Measurements from ENCODE around the gene OR52B4.
"Not testable (repeated sequence)": the region's sequence is repeated elsewhere in the genome, so short reads cannot be mapped to it uniquely, and the experiment has no call there.

The OR52B4 gene

GRCh38 chr11:4368286-4368685 lies at the start of gene OR52B4:
TSS of gene OR52B4 (minus strand) at chr11:4368386. CDS start at chr11:4368295, 91 bp downstream.
- DNase-seq, result no peak

DNA sequence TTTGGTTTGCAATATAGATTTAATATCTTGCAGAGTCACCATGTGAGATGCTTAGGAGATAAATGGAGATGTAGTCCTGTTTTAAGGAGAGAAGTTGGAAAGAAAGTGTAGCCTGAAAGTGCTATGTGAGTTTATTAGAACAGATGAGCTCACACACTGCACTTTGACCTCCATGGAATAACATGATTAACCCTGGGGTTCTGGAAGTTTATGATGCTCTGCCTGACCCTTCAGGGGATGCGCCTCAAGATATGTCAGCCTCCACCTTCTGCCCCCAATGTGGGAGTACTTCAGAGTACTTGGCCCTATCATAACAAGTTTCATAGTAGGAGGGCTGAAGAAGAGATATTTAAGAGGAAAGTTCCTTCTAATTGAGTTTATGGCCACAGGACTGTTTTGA lies 48.6 kb upstream of the OR52B4 start:
- no peak for DNase-seq

DNA sequence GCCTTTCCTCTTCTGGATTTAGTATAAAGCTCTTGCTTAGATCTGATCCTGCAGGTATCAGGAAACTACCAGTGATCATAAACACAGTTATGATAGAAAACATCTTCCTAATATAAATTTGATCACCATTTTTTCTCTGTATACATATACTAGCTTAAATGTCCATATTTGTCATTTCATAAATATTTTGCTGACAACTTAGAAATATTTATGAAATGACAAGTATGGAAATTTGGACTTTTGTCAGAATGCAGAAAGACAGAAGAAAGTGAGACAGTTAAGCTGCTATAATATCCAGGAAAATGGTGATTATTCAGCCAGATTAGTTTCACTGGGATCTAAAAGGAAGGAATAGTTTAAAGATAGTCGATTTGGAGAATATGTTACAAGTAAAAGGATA lies 48.1 kb upstream of the OR52B4 start:
- DNase-seq, result no peak

DNA sequence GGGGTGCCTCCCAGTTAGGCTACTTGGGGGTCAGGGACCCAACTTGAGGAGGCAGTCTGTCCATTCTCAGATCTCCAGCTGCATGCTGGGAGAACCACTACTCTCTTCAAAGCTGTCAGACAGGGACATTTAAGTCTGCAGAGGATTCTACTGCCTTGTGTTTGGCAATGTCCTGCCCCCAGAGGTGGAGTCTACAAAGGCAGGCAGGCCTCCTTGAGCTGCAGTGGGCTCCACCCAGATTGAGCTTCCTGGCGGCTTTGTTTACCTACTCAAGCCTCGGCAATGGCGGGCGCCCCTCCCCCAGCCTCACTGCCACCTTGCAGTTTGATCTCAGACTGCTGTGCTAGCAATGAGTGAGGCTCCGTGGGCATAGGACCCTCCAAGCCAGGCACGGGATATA lies 38.0 kb upstream of the OR52B4 start:
- not testable (repeated sequence) for DNase-seq

DNA sequence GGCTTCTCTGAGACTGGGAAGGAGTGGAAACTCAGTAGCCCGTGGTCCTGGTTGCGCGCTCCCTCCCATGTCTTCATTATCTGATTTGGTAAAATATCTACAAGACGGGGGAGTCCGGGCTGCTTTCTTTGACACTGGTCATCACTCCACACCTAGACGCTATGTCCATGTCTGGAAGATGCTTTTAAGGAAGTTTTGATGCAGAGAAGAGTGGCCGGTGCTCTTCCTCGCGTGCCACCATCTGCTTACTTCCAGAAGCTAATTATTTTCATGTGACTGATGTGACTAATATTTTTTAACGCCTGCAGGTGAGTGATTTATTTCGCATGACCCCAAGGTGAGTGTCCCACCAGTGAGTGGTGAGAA lies 25.7 kb upstream of the OR52B4 start:
- no peak for DNase-seq

DNA sequence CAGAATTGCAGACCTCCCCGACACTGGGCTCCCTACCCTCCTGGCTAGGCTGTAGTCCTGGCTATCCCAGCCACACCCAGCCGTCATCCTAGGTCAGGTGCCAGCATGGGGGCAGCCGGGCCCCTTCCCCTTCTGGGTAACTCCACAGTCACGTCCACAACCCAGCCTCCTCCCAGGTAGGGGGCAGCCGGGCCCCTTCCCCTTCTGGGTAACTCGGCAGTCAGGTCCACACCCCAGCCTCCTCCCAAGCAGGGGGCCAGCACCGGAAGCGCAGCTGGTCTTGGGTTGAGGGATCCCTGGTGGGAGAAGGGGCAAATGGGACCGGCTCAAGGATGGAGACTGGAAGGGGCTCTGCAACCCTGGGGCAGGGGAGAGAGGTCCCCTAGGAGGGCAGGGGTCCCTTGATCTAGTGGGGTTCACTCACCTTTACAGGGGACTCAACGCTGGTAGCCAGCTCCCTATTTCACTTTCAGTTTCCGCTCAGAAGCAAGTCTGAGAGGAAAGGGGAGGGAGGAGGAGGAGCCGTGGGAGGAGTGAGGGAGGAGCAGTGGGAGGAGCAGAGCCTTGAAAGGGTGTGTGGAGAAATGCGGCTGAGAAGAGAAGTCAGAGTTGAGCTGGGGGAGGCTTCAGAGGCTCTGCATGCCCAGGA lies 25.1 kb upstream of the OR52B4 start, which contains the start of gene TRIM21:
TRIM21 (minus strand) TSS at position 494 of the 649 bp plus-strand sequence. CDS start 3,293 bp downstream, outside the sequence.
- DNase-seq, result peak in 13 of 14 donors; percentile 5 to 64 (median 47)

DNA sequence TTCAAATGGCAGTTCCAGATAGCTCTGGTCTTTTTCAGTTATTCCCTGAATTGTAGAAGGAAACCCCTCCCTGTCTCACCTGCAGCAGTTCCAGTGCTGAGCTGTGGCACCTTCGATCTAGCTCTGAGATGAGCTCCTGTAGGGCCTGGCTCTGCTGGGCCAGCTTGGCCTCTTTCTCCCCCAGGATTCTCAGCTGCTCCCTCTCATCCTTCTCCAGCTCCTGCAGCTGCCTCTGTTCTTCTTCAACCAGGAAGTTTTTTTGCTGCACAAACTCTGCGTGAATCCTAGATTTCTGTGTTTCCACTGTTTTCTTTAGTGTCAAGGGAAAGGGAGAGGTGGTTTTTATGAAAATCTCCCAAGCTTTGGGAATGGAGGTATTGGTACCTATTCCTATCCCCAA lies 20.0 kb upstream of the OR52B4 start:
- no peak for DNase-seq

DNA sequence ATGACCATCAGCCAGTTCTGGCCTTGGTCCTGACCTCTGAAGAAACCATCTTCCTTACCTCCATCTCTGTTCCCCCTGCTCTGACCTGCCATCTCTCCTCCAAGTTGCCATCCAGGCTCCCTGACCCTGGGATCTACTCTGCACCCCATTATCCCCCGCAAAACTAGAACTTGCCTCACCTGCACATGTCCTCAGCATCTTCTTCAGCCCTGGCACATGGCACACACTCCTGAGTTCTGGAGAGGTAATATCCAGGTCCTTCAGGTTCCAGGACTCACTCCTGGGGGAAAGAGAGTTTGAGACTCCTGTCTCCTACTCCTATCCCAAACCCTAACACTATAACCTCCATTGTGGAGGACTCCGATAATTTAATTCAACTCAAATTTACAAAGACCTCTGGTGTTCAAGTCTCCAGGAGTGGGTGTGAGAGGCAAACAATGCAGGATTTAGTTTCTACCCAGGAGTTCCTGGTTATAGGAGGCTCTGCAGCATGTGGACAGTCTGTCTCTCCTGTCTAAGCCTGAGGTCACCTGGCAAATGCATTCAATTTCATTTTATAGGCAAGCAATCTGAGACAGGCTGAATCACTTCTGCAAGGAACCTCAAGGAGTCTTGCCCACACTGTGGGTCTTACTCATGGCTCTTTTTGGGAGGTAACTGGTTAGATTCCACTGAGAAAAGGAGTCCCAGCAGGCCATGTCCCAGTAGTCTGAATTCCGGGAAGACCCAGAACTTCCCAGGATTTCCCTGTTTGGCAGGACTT lies 18.0 kb upstream of the OR52B4 start:
- no peak for DNase-seq

DNA sequence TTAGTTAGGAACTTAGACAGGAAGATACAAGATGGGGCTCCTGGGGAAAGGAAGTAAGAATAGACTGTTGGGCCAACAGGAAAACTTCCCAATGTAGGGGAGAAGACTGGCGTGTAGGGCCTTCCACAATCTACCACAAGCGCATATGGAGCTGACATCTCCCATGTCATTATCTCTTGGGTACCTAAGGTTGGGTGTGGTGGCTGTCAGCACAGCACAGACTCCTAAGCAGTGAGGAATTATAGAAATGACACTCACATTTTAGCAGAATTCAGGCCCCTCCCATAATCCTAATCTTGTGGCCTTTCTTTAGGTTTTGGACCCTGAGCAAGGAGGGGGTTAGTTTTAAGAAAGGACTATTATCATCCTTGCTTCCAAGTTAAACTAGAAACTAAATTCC lies 13.7 kb upstream of the OR52B4 start:
- DNase-seq, result no peak

GRCh38 chr11:4375431-4376140 lies 7.4 kb upstream of the OR52B4 start:
- DNase-seq, result no peak

DNA sequence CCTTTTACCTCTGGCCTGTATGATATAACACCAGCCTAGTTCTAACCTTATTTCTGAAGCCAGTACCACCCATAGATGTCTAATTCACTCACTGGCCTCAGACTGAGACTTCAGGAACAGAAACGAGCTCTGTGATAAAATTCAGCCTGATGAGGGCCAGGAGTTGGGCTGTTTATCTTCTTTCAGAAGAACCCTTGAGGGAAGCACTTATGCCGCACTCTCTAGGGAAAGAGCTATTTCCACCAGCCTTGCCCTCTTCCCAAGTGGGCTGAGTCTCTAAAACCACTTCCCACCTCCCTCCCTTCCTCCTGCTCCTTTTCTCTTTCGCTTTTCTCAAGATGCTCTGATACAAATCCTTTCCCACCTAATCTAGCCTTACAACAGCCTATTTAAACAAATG lies 2.0 kb upstream of the OR52B4 start:
- DNase-seq, result no peak

DNA sequence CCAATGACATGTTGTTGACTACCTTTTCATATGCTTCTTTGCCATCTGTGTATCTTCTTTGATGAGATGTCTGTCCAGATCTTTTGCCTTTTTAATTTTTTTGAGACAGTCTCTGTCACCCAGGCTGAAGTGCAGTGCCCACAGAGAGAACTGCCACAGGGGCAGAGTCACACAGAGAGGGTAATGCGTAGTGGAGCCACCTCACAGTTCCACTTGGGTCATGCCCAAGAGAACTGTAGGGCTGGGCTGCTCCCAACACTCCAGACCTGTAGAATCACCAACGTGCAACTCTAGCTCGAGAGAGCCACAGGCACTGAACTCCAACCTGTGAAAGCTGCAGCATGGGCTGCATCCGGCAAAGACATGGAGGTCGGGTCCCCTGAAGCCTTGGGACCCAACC lies 20.0 kb downstream of the OR52B4 start:
- not testable (repeated sequence) for DNase-seq

GRCh38 chr11:4345366-4345765 lies 22.8 kb downstream of the OR52B4 start:
- not testable (repeated sequence) for DNase-seq

DNA sequence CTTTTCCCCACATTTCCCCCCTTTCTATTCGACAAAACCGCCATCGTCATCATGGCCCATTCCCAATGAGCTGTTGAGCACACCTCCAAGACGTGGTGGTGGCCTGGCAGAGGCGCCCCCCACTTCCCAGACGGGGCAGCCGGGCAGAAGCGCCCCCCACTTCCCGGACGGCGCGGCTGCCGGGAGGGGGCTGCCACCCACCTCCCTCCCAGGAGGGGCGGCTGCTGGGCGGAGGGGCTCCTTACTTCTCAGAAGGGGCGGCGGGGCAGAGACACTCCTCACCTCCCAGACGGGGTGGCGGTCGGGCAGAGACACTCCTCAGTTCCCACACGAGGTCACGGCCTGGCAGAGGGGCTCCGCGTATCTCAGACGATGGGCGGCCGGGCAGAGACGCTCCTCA lies 33.8 kb downstream of the OR52B4 start:
- not testable (repeated sequence) for DNase-seq

Data from C1 segment of cervical spinal cord (tissue), 14 donors.